ENCODE results near the gene TOR4A.

TOR4A gene

DNA sequence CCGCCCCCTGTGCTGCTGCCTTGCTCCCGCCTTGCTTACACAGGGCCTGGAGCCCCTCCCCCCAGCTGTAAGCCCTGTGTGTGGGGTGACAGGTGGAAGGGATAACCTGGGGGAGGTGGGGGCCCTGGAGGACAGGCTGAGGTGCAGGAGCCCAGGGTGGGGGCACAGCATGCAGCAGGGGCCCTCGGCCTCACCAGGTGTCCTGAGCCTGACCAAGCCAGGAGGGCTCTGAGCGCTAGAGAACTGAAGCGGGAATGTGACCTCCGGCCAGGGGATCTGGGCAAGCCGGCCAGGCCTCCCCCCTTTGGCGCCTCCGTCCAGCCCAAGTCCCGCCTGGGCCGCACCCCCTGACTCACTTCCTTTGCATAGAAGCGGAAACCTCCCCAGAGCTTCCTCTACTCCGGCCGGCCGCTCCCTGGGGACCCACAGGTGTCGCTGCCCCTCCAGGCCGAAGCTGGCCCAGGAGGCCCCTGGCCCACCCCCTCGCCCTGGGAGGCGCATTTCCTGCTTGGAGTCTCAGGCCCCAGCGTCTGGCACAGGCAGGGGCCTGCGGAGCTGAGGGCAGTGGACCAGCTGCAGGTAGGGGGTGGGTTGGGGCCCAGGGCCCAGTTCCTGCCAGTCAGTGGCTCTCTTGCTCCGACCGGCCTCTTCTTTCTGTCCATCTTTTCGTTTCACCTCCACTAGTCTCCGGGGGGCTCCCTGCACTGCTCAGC lies at the start of gene TOR4A:
TSS of gene TOR4A (plus strand) at position 398 of the 713 bp plus-strand sequence. CDS start 964 bp downstream, outside the sequence.
- peak within 1 kb of the TSS; percentile 67 for H3K27ac ChIP-seq
- no peak for DNase-seq (ENCODE audit: low read depth, low spot score)

DNA sequence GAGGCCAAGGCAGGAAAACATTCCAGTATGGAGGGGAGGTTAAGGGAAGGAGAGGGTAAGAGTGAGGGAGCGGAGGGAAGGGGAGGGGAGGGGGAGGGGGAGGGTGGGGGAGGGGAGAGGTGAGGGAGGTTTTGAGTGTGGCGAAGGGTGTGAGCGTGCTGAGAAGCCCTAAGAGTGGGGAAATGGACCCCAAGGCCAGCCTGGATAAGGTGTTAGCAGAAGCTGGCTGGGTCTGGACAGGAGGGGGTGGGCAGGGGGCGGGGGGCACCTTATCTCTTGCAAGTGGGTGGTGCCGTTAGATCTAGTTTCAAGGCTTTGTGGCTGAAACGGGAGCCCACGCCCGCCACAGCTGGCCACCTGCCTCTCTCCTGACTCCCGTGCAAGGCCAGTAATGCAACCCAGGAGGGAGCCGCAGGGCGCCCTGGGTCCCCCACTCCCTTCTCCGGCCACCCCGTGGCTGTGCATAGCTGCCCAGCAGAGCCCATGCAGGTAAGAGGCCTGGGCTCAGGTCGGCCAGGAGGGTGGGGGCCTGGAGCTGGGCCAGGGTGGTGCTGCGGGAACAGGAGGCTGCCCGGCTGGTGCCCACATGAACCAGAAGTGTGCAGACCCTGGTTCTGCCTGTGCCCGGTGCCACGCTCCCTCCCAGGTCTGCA lies 49.5 kb upstream of the TOR4A start:
- peak overlapping the region; percentile 94 for H3K27ac ChIP-seq
- DNase-seq (ENCODE audit: low read depth, low spot score) = no peak

DNA sequence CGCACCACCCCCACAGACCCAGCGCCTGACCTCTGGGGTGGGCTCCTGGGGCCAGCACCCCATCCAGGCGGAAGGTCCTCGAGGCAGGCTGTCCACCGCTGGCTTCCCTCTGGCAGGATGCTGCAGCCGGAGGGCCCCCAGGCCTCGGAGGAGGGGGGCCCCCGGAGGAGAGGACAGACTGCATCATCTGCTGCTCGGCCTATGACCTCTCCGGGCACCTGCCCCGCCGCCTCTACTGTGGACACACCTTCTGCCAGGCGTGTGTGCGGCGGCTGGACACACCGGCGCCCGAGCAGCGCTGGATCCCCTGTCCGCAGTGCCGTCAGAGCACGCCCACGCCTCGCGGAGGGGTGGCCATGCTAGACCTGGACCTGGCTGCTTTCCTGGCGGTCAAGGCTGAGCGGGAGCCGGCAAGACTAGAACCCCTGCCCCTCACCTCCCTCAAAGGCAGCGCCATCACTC lies 49.0 kb upstream of the TOR4A start:
- DNase-seq (ENCODE audit: low read depth, low spot score) = no peak
- no peak overlapping the region for H3K27ac ChIP-seq

DNA sequence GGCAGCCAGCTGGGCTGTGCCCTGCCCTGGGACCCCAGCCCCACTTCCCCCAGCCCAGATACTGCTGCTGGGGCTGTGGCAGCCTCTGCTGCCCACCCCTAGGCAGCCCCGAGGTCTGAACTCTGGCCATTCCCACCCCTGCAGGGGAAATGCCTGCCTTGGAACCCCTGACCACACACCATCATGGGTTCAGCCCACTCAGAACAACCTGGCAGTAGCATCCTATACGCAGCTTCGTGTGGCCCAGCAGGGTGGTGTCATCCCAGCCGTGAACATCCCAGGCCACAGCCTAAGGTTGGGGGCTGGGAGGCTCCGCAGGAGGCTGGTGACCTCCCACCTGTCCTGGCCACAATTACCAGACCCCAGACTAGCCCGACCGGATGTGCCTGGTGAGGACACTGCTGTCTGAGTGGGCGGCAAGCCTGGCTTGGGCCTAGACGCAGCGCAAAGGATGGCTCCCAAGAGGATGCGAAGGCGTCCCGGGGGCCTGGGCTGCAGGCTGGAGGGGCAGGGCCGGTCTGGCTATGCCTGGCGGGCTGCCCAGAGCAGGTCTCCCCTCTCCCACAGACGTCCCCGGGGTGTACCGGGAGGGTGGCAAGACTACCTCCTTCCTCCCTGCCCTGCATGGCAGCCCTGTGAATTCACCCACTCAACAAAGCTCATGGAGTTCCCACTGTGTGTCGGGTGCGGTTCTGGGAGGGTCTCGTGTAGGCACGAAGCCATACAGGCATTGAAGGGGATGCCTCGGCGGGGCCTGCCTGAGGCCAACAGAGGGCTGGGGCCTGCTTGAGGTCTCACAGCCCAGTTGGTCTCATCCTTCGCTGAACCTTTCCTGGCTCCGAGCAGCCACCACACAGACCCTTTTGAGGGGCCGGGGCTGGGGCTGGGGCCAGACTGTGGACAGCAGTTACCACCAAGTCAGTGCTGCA lies 48.3 kb upstream of the TOR4A start:
- no peak overlapping the region for H3K27ac ChIP-seq
- DNase-seq (ENCODE audit: low read depth, low spot score) = no peak

DNA sequence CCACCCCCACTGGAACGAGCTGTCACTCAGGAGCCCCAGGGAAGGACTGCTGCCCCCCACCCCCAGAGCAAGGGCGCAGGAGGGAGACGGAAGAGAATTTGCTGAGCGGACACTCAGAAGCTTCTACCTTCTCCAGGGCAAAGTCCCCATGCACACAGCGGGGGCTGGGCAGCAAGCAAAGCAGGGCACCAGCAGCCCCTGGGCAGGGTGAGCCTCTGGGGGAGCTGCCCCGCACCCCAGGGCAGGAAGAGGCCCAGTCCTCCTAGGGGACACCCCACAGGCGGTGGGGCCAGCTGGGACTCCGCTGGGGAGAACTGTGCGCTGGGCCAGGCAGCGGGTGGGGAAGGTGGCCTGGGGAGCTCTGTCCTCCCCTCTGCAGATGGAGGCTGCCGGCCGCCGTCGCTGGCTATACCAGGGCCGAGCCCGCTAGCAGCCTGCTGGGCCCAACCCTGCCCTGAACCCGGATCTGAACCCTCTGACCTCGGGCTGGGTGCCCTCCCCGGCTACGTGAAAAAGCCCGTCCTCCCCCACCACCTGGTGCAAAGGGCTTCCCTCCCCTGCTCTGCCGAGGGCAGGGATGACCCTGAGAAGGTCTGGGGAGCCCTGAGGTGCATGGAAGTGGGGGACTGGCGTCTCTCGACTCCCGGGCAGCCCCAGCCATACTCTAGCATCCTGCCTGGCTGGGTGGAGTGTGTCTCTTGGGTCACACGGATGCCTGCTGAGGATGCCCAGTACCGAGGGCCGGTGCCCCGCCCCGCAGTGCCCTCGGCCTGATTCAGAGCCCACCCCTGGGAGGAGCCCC lies 47.4 kb upstream of the TOR4A start:
- no peak for DNase-seq (ENCODE audit: low read depth, low spot score)
- no peak overlapping the region for H3K27ac ChIP-seq

DNA sequence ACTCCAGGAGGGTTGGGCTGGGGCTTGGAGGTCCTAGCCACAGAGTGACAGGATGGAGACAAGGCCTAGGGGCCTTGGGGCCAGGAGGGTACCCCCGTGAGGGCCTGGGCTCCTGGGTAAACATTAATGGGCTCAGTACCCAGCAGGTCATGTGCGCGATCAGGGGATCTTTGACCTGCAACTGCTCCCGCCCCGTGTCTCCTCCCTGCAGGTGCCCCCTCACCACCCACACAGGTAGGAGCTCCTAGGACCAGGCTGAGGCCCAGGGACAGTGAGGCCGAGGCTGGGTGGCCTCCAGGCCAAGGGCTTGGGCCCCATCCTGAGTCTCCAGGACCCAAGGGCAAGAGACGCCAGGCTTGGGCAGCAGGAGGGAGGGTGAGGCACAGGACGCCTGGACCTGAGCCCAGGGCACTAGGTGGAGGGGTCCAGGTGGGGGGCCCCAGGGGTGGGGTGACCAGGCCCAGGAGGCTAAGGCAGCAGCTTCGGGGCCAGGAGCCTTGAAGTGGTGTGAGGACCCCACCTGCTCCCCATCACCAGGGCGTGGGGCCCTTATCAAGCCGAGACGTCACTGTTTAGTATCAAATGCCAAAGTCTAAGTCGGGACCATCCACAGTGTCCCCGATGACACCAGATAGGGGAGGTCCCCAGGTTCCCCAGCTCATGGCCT lies 46.7 kb upstream of the TOR4A start, which contains the start of gene SLC34A3:
TSS of gene SLC34A3 (plus strand) at position 197 of the 667 bp plus-strand sequence. CDS start 802 bp downstream, outside the sequence.
- DNase-seq (ENCODE audit: low read depth, low spot score) = no peak
- H3K27ac ChIP-seq = no peak within 1 kb of the TSS

DNA sequence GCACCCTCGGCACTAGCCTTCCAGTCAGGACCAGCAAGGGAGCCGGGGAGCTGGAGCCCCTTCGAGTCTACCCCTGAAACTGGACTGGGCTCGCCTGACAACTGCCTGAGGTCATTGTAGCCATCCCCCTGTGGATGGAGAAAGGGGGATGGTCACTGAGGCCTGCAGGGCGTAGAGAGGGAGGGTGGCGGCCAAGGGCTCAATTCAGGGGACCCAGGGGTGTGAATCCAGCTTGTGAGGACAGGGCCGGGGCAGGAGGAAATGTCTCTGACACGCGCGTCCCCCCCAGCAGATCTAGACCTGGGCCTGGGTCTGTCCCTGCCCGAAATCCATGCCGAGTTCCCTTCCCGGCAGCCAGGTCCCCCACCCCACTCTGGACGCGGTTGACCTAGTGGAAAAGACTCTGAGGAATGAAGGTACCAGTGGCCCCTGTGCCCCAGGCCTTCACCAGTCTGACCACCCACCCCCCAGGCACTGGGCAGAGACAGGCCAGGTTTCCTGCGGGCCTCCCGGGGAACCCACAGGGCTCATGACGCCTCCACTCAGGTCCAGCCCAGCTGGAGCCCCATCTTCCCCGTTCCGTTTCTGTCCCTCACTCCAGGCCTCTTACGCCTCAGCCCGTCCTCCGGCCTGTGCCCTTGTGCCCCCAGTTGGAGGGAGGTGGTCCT lies 46.0 kb upstream of the TOR4A start:
- H3K27ac ChIP-seq = no peak overlapping the region
- no peak for DNase-seq (ENCODE audit: low read depth, low spot score)

DNA sequence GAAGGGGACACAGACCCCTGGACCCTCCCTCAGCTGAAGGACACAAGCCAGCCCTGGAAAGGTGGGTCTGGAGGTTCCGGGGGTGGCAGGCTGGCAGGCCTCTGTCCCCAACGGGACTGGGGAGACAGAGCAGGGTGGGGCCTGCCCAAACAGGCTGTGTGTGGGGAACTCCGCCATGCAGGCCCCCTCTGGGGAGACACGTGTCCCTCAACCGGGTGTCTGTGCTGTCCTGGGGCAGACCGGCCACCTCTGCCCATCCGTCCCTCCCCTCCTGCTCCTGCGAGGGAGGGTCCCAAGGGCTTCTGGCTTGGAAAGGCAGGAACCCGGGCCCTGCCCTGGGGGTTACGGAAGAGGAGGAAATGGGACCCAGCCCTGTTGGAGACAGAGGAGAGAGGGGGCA lies 45.4 kb upstream of the TOR4A start:
- no peak for DNase-seq (ENCODE audit: low read depth, low spot score)
- no peak overlapping the region for H3K27ac ChIP-seq

DNA sequence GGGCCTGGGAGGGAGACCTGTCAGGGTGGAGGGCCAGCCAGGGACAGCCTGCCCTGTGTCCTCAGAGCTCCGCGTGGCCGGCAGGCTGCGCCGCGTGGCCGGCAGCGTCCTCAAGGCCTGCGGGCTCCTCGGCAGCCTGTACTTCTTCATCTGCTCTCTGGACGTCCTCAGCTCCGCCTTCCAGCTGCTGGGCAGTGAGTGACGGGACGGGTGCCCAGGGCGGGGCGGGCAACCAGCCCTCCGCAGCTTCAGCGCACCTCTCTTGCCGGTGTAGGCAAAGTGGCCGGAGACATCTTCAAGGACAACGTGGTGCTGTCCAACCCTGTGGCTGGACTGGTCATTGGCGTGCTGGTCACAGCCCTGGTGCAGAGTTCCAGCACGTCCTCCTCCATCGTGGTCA lies 45.0 kb upstream of the TOR4A start:
- H3K27ac ChIP-seq = no peak overlapping the region
- DNase-seq (ENCODE audit: low read depth, low spot score) = no peak

DNA sequence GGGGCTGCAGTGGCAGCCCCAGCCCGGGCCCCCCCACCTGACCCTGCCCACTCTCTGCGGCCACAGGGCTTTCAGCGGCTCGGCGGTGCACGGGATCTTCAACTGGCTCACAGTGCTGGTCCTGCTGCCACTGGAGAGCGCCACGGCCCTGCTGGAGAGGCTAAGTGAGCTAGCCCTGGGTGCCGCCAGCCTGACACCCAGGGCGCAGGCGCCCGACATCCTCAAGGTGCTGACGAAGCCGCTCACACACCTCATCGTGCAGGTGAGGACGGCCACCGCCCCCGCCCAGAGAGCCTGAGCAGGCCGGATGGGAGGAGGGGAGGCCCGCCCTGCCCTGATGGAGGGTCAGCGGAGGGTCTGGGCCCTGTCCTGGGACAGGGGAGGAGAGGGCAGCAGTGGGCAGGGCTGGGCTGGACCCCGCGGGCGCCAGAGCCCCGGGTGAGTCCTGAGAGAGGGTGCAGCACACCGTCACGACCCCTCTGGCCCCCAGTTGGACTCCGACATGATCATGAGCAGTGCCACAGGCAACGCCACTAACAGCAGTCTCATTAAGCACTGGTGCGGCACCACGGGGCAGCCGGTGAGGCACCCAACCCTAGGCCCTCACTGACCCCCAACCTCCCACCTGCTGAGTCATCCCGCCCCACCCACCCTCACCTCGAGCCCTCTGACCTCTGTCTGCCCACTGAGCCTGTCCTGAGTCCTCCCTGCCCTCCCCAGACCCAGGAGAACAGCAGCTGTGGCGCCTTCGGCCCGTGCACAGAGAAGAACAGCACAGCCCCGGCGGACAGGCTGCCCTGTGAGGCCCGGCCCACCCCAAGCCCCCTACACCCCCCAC lies 44.2 kb upstream of the TOR4A start:
- DNase-seq (ENCODE audit: low read depth, low spot score) = no peak
- no peak overlapping the region for H3K27ac ChIP-seq

DNA sequence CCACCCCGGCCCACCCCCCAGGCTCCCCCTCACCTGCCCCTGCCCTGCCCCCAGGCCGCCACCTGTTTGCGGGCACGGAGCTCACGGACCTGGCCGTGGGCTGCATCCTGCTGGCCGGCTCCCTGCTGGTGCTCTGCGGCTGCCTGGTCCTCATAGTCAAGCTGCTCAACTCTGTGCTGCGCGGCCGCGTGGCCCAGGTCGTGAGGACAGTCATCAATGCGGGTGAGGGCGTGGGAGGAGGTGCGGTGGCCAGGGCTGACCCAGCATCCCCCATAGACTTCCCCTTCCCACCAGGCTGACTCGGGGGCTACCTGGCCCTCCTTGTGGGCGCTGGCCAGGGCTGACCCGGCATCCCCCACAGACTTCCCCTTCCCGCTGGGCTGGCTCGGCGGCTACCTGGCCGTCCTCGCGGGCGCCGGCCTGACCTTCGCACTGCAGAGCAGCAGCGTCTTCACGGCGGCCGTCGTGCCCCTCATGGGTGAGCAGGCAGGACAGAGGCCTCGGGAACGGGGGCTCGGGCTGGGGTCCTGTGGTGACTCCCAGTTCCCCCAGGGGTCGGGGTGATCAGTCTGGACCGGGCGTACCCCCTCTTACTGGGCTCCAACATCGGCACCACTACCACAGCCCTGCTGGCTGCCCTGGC lies 43.4 kb upstream of the TOR4A start:
- DNase-seq (ENCODE audit: low read depth, low spot score) = no peak
- H3K27ac ChIP-seq = no peak overlapping the region

DNA sequence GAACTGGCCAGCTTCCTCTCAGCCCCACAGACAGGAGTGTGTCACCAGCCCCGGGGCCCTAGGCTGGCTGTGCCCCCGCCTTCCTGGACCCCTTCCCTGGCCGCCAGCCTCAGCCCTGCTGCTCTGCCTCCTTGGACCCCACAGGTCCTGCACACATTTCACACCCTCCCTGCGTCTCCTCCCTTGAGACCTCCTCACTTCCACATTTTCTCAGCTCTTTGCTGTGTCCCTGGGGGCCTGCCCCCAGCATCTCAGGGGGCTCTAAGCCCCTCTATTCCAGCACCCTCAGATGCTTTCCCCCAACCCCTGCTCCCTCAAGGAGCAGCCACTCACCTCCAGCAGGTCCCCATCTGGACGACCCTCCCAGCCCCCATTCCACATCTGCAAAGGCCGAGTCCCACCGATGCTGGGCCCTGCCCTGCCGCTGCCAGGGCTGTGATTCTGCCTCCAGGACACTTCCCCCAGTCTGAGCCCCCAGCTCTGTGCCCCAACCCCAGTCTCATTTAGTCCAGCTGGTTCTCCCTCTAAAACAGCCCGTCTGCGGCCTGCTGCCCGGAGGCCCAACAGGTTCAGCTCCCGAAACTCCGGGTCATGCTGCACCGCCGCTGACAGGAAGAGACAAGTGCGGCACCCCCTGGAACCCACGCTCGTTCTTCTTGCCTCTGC lies 42.6 kb upstream of the TOR4A start:
- DNase-seq (ENCODE audit: low read depth, low spot score) = no peak

DNA sequence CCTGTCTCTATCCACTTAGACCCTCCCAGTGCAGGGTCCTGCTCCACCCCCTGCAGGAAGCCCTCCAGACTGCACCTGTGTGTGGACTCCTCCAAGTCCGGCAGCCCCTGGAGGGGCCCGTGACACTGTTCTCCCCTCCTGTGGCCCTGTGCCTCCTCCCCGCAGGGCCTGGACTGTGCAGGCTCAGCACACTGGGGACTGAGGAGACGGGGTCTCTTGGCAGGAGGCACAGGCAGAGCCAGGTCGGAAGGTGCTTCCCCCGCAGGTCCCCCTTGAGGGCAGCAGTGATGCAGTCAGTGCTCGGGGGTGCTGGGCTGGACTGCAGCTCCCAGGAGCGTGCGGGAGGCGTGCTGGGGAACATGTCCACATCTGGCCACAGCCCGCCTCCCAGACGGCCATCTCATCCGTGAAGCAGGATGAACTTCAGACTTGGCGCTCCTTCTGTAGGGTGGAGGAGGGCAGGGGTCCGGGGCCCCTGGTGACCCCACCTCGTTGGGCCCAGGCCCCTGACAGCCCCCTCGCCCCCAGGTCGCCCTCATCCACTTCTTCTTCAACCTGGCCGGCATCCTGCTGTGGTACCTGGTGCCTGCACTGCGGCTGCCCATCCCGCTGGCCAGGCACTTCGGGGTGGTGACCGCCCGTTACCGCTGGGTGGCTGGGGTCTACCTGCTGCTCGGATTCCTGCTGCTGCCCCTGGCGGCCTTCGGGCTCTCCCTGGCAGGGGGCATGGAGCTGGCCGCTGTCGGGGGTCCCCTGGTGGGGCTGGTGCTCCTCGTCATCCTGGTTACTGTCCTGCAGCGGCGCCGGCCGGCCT lies 41.9 kb upstream of the TOR4A start:
- no peak for DNase-seq (ENCODE audit: low read depth, low spot score)
- H3K27ac ChIP-seq = no peak overlapping the region

More for the DNA sequence above, 42.6 kb upstream of the TOR4A start:
- H3K27ac ChIP-seq = no peak overlapping the region

DNA sequence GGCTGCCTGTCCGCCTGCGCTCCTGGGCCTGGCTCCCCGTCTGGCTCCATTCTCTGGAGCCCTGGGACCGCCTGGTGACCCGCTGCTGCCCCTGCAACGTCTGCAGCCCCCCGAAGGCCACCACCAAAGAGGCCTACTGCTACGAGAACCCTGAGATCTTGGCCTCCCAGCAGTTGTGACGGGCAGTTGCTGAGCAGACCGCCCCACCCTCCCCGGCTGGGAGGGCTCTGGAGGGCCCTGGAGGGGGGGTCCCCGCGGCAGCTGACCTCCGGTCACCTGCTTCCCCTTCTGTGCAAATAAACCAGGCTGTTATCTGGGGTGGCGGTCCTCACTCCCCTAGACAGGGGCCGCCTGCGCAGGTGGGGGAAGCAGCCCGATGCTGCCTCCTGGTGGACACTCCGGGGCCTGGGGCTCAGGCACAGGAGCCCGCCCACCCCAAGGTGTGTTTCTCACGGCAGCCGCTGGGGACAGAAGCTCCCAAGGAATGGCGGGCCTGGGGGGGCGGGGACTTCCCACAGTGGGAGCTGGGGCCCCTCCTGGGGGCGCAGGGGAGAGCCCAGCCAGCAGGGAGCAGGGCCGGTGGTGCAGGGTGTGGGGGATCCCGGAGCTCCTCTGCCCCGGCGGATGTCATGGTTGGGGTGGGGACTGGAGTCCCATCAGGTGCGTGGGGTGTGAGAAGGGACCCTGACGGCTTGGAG lies 41.1 kb upstream of the TOR4A start:
- no peak for DNase-seq (ENCODE audit: low read depth, low spot score)
- no peak overlapping the region for H3K27ac ChIP-seq

DNA sequence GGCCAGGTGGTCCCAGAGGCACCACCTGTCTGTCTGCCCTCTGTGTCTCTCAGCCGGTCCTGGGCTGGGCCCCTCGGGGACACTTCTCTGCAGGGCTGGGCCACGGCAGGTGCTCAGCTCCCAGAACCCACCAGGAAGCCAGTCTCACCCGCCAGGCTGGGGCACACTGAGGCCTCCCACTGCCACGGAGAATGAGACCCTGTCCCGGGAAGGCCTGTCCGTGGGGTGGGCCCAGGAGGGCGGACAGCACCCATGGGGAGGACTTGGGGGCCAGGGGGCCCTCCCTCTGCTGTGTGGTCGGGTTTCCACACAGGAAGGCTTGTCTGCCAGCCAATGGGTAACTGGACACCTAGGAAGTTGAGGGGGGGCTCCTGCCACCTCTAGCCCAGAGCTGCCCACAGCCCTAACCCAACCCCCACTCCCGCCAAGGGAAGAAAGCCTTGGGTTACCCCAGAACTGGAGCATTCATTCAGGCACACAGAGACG lies 40.5 kb upstream of the TOR4A start:
- DNase-seq (ENCODE audit: low read depth, low spot score) = no peak
- H3K27ac ChIP-seq = no peak overlapping the region

All from epithelial cell of prostate (primary cell).